GM12874 (cell line): ENCODE data around the gene OR1E1.

ENCODE experiments used
- TF ChIP-seq, protein P1 (sequence below): IDR thresholded peaks from 2 replicates; pipeline ENCODE4 v1.5.1; 2011; ENCODE audit warnings: low read depth, mild to moderate bottlenecking, control low read depth, low read length, moderate library complexity; ENCODE audit not compliant: insufficient read depth

The OR1E1 gene

DNA sequence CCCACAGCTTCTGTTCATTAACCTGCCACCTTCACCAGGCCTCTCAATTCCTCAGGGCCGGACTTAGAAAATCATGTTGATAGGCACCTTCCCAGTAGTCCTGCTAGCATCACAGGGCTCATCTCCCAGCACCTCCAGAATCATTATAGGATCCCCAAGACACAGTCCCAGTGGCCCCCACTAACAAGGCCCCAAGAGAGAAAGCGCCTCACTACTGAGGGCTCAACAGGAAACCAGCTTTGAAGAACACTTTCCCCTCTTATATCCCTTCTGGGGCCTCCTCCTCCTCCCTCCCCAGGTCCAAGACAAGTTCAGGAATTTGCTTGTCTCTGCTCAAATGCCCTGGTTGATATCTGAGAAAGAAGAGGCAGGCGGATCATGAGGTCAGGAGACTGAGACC, 12.9 kb upstream of the OR1E1 start, which contains the start of gene OR3A3:
Gene OR3A3 (plus strand): TSS at position 301 of the 400 bp plus-strand sequence.
- TF ChIP-seq, protein P1, sequence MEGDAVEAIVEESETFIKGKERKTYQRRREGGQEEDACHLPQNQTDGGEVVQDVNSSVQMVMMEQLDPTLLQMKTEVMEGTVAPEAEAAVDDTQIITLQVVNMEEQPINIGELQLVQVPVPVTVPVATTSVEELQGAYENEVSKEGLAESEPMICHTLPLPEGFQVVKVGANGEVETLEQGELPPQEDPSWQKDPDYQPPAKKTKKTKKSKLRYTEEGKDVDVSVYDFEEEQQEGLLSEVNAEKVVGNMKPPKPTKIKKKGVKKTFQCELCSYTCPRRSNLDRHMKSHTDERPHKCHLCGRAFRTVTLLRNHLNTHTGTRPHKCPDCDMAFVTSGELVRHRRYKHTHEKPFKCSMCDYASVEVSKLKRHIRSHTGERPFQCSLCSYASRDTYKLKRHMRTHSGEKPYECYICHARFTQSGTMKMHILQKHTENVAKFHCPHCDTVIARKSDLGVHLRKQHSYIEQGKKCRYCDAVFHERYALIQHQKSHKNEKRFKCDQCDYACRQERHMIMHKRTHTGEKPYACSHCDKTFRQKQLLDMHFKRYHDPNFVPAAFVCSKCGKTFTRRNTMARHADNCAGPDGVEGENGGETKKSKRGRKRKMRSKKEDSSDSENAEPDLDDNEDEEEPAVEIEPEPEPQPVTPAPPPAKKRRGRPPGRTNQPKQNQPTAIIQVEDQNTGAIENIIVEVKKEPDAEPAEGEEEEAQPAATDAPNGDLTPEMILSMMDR = no peak

DNA sequence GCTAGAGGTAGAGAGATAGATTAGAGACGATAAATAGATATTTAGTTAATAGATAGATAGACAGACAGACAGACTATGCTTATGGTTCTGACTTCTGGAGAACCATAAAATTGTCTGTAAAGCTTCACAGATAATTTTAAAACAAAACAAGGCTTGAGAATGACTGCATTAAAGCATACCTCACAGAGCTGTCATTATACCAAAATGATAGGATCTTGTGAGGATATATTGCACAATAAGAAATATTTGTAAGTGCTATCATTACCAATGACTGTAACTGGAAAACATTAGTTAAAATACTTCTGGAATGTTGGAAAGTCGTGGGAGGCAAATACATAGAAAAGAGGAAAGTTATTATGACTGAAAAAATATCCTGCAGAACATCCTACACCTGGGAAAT, 3.6 kb upstream of the OR1E1 start:
- TF ChIP-seq, protein P1 = no peak

DNA sequence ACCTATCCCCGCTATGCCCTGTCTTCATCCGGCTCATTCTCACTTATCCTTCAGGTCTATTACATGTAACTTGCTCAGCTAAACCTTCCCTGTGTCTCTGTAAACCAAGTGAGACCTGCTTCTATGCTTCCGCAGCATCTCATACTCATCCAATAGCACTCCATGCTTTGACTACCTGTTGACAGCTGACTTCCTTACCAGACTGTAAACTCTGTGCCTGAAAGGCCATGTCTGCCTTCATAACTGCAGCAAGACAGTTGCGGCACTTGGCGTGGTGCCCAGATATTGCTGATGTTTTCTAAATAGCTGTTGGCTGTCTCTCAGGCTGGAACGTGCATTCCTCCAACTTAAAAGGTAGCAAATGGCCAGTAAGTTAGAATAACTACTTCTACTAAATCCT, 1.8 kb upstream of the OR1E1 start:
- TF ChIP-seq, protein P1 = no peak

GRCh38 chr17:3389791-3390190, 8.4 kb downstream of the OR1E1 start:
- TF ChIP-seq, protein P1 = no peak

DNA sequence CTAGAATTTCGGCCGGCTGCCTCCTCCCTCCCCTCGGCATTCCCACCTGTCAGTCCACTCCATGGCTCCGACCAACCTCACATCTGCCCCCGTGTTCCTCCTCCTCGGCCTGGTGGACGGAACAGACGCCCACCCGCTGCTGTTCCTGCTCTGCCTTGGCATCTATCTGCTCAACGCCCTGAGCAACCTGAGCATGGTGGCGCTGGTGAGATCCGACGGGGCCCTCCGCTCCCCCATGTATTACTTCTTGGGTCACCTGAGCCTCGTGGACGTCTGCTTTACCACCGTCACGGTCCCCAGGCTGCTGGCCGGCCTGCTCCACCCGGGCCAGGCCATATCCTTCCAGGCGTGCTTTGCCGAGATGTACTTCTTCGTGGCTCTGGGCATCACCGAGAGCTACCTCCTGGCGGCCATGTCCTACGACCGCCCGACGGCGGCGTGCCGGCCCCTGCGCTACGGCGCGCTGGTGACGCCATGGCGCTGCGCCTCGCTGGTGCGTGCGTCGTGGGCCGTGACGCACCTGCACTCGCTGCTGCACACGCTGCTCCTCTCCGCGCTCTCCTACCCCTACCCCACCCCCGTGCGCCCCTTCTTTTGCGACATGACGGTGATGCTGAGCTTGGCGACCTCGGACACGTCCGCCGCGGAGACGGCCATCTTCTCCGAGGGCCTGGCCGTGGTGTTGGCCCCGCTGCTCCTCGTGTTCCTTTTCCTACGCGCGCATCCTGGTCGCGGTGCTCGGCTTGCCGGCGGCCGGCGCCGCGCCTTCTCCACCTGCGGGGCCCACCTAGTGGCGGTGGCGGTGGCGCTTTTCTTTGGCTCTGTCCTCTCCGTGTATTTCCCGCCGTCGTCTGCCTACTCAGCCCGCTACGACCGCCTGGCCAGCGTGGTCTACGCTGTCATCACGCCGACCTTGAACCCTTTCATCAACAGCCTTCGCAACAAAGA, 12.1 kb downstream of the OR1E1 start, which contains the start of gene OR3A2:
Gene OR3A2 (minus strand): TSS at position 440 of the 948 bp plus-strand sequence.
- TF ChIP-seq, protein P1 = no peak

DNA sequence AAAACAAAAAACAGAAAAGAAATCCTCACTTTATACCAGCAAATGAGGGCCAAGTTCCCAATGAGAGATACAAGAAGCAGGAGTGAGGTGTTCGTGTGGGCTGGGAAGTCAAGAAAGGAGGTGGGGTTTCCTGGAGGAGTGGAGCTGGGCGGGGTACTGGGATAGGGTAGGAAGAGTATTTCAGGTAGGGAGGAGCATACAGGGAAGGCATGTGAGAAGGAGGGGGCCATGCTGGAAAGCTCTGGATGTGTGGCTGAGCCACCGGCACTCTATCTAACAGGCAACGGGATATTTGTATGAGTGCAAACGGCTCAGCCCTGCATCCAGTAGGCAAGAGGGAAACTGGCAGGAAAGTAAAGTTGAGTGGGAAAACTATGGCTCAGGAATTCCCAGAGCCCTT, 16.3 kb downstream of the OR1E1 start:
- TF ChIP-seq, protein P1 = no peak

- TF ChIP-seq, protein P1 = no peak
Observed at GRCh38 chr17:3378321-3378720, 19.9 kb downstream of the OR1E1 start.
